ENCODE measurements around the gene DOCK4. TPM values are rescaled to one million over a fixed set of nuclear protein-coding genes. Genes with fewer than 3 reads are reported as not detected.

The DOCK4 gene
- total and polyA plus RNA-seq, 2 of the 8 experiments (the other 6 are each of a cell fraction or from before 2014, with no cell fraction given): 5.1 to 23.6 TPM

DNA sequence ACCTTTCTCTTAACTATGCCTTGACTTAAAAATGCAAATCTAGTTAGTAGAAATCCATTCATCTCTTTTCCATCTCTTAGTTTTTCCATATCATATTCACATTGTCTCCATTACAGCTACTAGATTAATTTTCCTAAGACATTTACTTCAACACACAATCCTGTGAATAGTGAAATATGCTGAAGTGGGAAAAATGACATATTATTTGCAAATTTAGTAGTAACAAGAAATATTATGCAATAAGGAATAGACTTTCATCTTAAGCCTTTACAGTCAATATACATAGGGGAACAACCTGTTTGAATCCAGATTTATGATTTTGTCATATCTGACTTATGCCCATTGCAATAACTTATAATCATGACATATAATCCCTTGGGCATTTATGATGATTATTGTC, 366.9 kb downstream of the DOCK4 start:
- FAIRE-seq: no peak
- Histone ChIP-seq H4K91ac (replicated peaks; ENCODE audit: insufficient read length, low read length) (no peak overlapping the region), H3K4ac (replicated peaks; ENCODE audit: insufficient read length, low read depth, low read length) (no peak overlapping the region), H3K79me2 (ENCODE audit: control insufficient read depth in 1 of 2, insufficient read depth in 2 of 2, low read length in 2 of 2) (no peaks in the 10 kb centered on the region), H3K23me2 (ENCODE audit: low read depth, low read length) (no peaks in the 10 kb centered on the region), H4K20me1 (replicated peaks in 1 of 2; ENCODE audit: control insufficient read depth in 1 of 2, insufficient read depth in 2 of 2, low read length in 2 of 2) (no peaks in the 10 kb centered on the region), H3K9me3 (ENCODE audit: insufficient read depth in 2 of 2, low read depth in 1 of 2, low read length in 1 of 2) (no peaks in the 10 kb centered on the region), H3K18ac (ENCODE audit: extremely low read depth, low read length) (no peak overlapping the region), H4K5ac (ENCODE audit: insufficient read length, low read depth, low read length) (no peak overlapping the region), H3K27me3 (replicated peaks in 1 of 4; ENCODE audit: control insufficient read depth in 3 of 4, extremely low read depth in 1 of 4, insufficient read depth in 3 of 4, low read length in 3 of 4) (no peaks in the 10 kb centered on the region), H3K9ac (replicated peaks in 1 of 4; ENCODE audit: extremely low read depth in 1 of 4, low read depth in 3 of 4, low read length in 3 of 4) (no peak overlapping the region), H3K4me3 (ENCODE audit: extremely low read depth in 1 of 4, insufficient read depth in 2 of 4, low read depth in 3 of 4, low read length in 4 of 4) (no peak overlapping the region), H3K14ac (ENCODE audit: insufficient read length) (no peak overlapping the region), H3K4me1 (replicated peaks in 1 of 4; ENCODE audit: control insufficient read depth in 3 of 4, insufficient read depth in 4 of 4, low read length in 3 of 4) (no peaks in the 10 kb centered on the region), H3K56ac (replicated peaks; ENCODE audit: insufficient read length, low read depth, low read length) (no peak overlapping the region), H2AFZ (ENCODE audit: low read length) (no peak overlapping the region), H2BK5ac (ENCODE audit: low read depth, low read length) (no peak overlapping the region), H3K23ac (ENCODE audit: insufficient read length) (no peak overlapping the region), H3K79me1 (ENCODE audit: low read depth, low read length) (no peaks in the 10 kb centered on the region), H3K27ac (ENCODE audit: low read depth, low read length) (no peak overlapping the region), H2BK12ac (ENCODE audit: low read depth, low read length) (no peak overlapping the region), H2BK15ac (ENCODE audit: low read length) (no peak overlapping the region), H3K36me3 (ENCODE audit: control insufficient read depth in 2 of 4, insufficient read depth in 4 of 4, low read length in 3 of 4) (no peaks in the 10 kb centered on the region), H4K8ac (ENCODE audit: extremely low read depth, insufficient read depth, low read length) (no peak overlapping the region), H2BK20ac (ENCODE audit: low read length) (no peak overlapping the region), H3K4me2 (ENCODE audit: insufficient read depth in 1 of 2, low read depth in 2 of 2, low read length in 2 of 2) (no peak overlapping the region), H2AK5ac (ENCODE audit: low read depth, low read length) (no peak overlapping the region), H2BK120ac (replicated peaks; ENCODE audit: low read depth, low read length) (no peak overlapping the region)
- CTCF ChIA-PET (ENCODE audit: partially characterized antibody): interaction anchor here (1.9 kb wide), 1 partner anchor 14 kb away, joined by 6 read pairs; no protein-coding TSS in a partner anchor
- POLR2A ChIA-PET (ENCODE audit: partially characterized antibody): no interaction called here
- no peak for DNase-seq (ENCODE audit: low read depth in 1 of 2, low spot score in 2 of 2)
- no peak for TF ChIP-seq CEBPB (IDR thresholded peaks at IDR 0.05; ENCODE audit: low read depth, low read length)
- no peak for TF ChIP-seq JUND (IDR thresholded peaks at IDR 0.05; ENCODE audit: low read length)
- no peak for TF ChIP-seq KDM4A (IDR thresholded peaks at IDR 0.05; ENCODE audit: low read depth, low read length, severe bottlenecking)
- TF ChIP-seq, protein P1, sequence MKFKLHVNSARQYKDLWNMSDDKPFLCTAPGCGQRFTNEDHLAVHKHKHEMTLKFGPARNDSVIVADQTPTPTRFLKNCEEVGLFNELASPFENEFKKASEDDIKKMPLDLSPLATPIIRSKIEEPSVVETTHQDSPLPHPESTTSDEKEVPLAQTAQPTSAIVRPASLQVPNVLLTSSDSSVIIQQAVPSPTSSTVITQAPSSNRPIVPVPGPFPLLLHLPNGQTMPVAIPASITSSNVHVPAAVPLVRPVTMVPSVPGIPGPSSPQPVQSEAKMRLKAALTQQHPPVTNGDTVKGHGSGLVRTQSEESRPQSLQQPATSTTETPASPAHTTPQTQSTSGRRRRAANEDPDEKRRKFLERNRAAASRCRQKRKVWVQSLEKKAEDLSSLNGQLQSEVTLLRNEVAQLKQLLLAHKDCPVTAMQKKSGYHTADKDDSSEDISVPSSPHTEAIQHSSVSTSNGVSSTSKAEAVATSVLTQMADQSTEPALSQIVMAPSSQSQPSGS (IDR thresholded peaks at IDR 0.05; ENCODE audit: low read length): no peak
- no peak for TF ChIP-seq CHD1 (IDR thresholded peaks at IDR 0.05; ENCODE audit: low read depth, low read length)
- TF ChIP-seq SRF (IDR thresholded peaks at IDR 0.05; ENCODE audit: low read depth, low read length): no peak
- TF ChIP-seq HDAC2 (IDR thresholded peaks at IDR 0.05; ENCODE audit: borderline replicate concordance in 1 of 2, low read depth in 2 of 2, low read length in 2 of 2): no peak
- no peak for TF ChIP-seq JUN (IDR thresholded peaks at IDR 0.05; ENCODE audit: low read depth, low read length)
- no peak for TF ChIP-seq SIX5 (IDR thresholded peaks at IDR 0.05; ENCODE audit: low read depth, low read length)
- no peak for TF ChIP-seq RBBP5 (IDR thresholded peaks at IDR 0.05; ENCODE audit: borderline replicate concordance, low read depth, low read length)
- no peak for TF ChIP-seq RXRA (IDR thresholded peaks at IDR 0.05; ENCODE audit: insufficient read depth, low read depth, low read length)
- no peak for TF ChIP-seq BRCA1 (IDR thresholded peaks at IDR 0.05; ENCODE audit: low read depth, low read length)
- TF ChIP-seq EGR1 (IDR thresholded peaks at IDR 0.05; ENCODE audit: borderline replicate concordance, low read depth, low read length): no peak
- TF ChIP-seq ZNF274 (IDR thresholded peaks at IDR 0.05; ENCODE audit: borderline replicate concordance, extremely low read depth, low read length): no peak
- no peak for TF ChIP-seq PHF8 (conservative IDR thresholded peaks at IDR 0.05; ENCODE audit: low read depth, low read length)

Measured in H1 (cell line).